BLaER1 treated with 17β-estradiol and CSF1 and Interleukin-3, amounts not matched to agents 10 nM and 100 nM (cell line): ENCODE results near the gene NEK6.

Source experiments
- H3K27ac ChIP-seq, 11 experiments: shearing (Covaris generic); formaldehyde crosslinking; 2 replicates each; pipeline ENCODE4 v1.8.1; 2022
- H3K27me3 ChIP-seq, 11 experiments: shearing (Covaris generic); formaldehyde crosslinking; 2 replicates each; pipeline ENCODE4 v1.8.1; 2022
- H3K36me3 ChIP-seq, 11 experiments: shearing (Covaris generic); formaldehyde crosslinking; 2 replicates each; pipeline ENCODE4 v1.8.1; 2022
- H3K4me1 ChIP-seq, 10 experiments: shearing (Covaris generic); formaldehyde crosslinking; 2 replicates each; pipeline ENCODE4 v1.8.1; 2022
- H3K4me2 ChIP-seq, 11 experiments: shearing (Covaris generic); formaldehyde crosslinking; 2 replicates each; pipeline ENCODE4 v1.8.1; 2022
- H3K4me3 ChIP-seq, 10 experiments: shearing (Covaris generic); formaldehyde crosslinking; 2 replicates each; pipeline ENCODE4 v1.8.1; 2022
- H3K9ac ChIP-seq, 11 experiments: shearing (Covaris generic); formaldehyde crosslinking; 2 replicates each; pipeline ENCODE4 v1.8.1; 2022
- H3K9me3 ChIP-seq, 11 experiments: shearing (Covaris generic); formaldehyde crosslinking; replicated peaks in 1 of 11; 2 replicates each; pipeline ENCODE4 v1.8.1; 2022
- H4K20me1 ChIP-seq, 11 experiments: shearing (Covaris generic); formaldehyde crosslinking; 2 replicates each; pipeline ENCODE4 v1.8.1; 2022
- Cebpa-rat ChIP-seq, 11 experiments: shearing (Covaris generic); IDR thresholded peaks; 2 replicates each; pipeline ENCODE4 v1.8.1; 2022

Gene NEK6

DNA sequence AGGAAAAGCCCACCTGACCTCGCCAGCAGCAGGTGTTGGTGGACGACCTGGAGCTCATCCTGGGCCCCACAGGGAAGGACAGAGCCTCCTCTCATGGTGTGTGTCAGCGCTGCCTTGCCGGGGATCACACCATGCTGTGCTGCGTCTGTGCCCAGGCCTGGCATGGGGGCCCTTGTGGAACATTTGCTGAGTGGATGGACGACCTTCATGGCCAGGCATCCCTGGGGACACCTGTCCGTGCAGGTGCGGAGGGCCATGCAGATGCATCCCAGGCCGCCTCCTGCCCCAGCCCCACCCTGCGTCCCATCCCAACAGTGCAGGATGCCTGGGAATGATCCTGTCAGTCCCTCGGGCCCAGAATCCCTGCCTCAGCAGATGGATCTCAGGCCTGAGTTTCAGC is 73.8 kb downstream of the NEK6 start:
- H3K36me3 ChIP-seq: peaks cover 53 to 100% (median 94%) of the 10 kb centered on the region in 11 experiments
- no peaks in the 10 kb centered on the region for H3K27me3 ChIP-seq
- H3K4me3 ChIP-seq: no peak overlapping the region
- H4K20me1 ChIP-seq: peaks cover 0 to 49% (median 24%) of the 10 kb centered on the region in 11 experiments; a peak in 17 of 22 replicates
- no peak overlapping the region; a peak in 1 of 22 replicates for H3K9ac ChIP-seq
- H3K4me1 ChIP-seq: peaks cover 0 to 13% (median 4%) of the 10 kb centered on the region in 10 experiments; a peak in 15 of 20 replicates
- no peak overlapping the region for H3K27ac ChIP-seq
- no peak for TF ChIP-seq Cebpa-rat (IDR thresholded peaks at IDR 0.05)
- H3K9me3 ChIP-seq: no peaks in the 10 kb centered on the region; a peak in 1 of 22 replicates
- no peak overlapping the region for H3K4me2 ChIP-seq

GRCh38 chr9:124332361-124333202 is 74.8 kb downstream of the NEK6 start:
- Histone ChIP-seq H3K4me1 (peaks cover 0 to 3% (median 0%) of the 10 kb centered on the region in 10 experiments; a peak in 2 of 20 replicates), H3K9me3 (peaks cover 6 to 10% (median 8%) of the 10 kb centered on the region in 11 experiments; a peak in 18 of 22 replicates), H3K27me3 (no peaks in the 10 kb centered on the region), H3K9ac (no peak overlapping the region), H3K4me3 (no peak overlapping the region), H3K4me2 (no peak overlapping the region), H4K20me1 (peaks cover 0 to 41% (median 15%) of the 10 kb centered on the region in 11 experiments; a peak in 15 of 22 replicates), H3K27ac (no peak overlapping the region), H3K36me3 (peaks cover 54 to 100% (median 94%) of the 10 kb centered on the region in 11 experiments)
- no peak for TF ChIP-seq Cebpa-rat (IDR thresholded peaks at IDR 0.05)

DNA sequence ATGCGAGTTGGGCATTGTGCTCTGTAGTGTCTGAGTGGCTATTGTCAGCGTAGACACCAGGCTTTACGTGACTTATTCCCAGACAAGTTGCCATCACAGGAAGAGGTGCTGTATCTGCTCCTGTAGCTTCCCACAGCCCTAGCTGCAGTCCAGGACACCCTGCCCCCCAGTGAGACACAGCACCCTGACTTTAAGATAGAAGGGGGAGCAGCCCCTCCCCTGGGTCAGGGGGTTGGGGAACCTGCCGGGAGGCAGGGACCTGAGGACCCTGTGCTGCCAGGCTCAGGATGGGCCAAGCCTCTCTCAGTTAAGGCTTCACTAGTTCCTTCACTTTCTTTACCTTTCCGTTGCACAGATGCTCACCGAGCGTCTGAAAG is 75.4 kb downstream of the NEK6 start:
- no peak overlapping the region for H3K27ac ChIP-seq
- H3K36me3 ChIP-seq: peaks cover 58 to 100% (median 94%) of the 10 kb centered on the region in 11 experiments
- H3K9ac ChIP-seq: no peak overlapping the region
- H3K4me2 ChIP-seq: no peak overlapping the region
- H3K27me3 ChIP-seq: no peaks in the 10 kb centered on the region
- peaks cover 0 to 38% (median 15%) of the 10 kb centered on the region in 11 experiments; a peak in 14 of 22 replicates for H4K20me1 ChIP-seq
- no peak overlapping the region for H3K4me3 ChIP-seq
- H3K4me1 ChIP-seq: no peaks in the 10 kb centered on the region
- H3K9me3 ChIP-seq: peaks cover 7 to 15% (median 11%) of the 10 kb centered on the region in 11 experiments; a peak in 18 of 22 replicates
- TF ChIP-seq Cebpa-rat (IDR thresholded peaks at IDR 0.05): no peak

GRCh38 chr9:124334568-124335319 is 77.0 kb downstream of the NEK6 start:
- no peak for TF ChIP-seq Cebpa-rat (IDR thresholded peaks at IDR 0.05)
- Histone ChIP-seq H3K9me3 (peaks cover 7 to 17% (median 11%) of the 10 kb centered on the region in 11 experiments; a peak in 18 of 22 replicates), H3K9ac (no peak overlapping the region), H3K4me2 (no peak overlapping the region), H4K20me1 (peaks cover 3 to 34% (median 14%) of the 10 kb centered on the region in 11 experiments; a peak in 13 of 22 replicates), H3K4me3 (no peak overlapping the region), H3K36me3 (peaks cover 51 to 100% (median 89%) of the 10 kb centered on the region in 11 experiments), H3K27me3 (no peaks in the 10 kb centered on the region), H3K27ac (no peak overlapping the region), H3K4me1 (no peaks in the 10 kb centered on the region)

GRCh38 chr9:124335320-124335707 is 77.6 kb downstream of the NEK6 start:
- no peak overlapping the region for H3K4me2 ChIP-seq
- H3K36me3 ChIP-seq: peaks cover 52 to 100% (median 88%) of the 10 kb centered on the region in 11 experiments
- no peak for TF ChIP-seq Cebpa-rat (IDR thresholded peaks at IDR 0.05)
- H3K27me3 ChIP-seq: no peaks in the 10 kb centered on the region
- H3K27ac ChIP-seq: no peak overlapping the region
- H3K4me3 ChIP-seq: no peak overlapping the region
- peaks cover 3 to 35% (median 11%) of the 10 kb centered on the region in 11 experiments; a peak in 13 of 22 replicates for H4K20me1 ChIP-seq
- H3K9me3 ChIP-seq: peaks cover 7 to 17% (median 11%) of the 10 kb centered on the region in 11 experiments; a peak in 18 of 22 replicates
- H3K9ac ChIP-seq: no peak overlapping the region
- no peaks in the 10 kb centered on the region for H3K4me1 ChIP-seq

- no peak overlapping the region for H3K4me2 ChIP-seq
- H3K4me1 ChIP-seq: peaks cover 9 to 15% (median 12%) of the 10 kb centered on the region in 10 experiments
- H3K27me3 ChIP-seq: no peaks in the 10 kb centered on the region
- no peak for TF ChIP-seq Cebpa-rat (IDR thresholded peaks at IDR 0.05)
- H4K20me1 ChIP-seq: peaks cover 6 to 37% (median 11%) of the 10 kb centered on the region in 11 experiments; a peak in 15 of 22 replicates
- no peak overlapping the region for H3K27ac ChIP-seq
- no peak overlapping the region for H3K4me3 ChIP-seq
- H3K36me3 ChIP-seq: peaks cover 45 to 88% (median 74%) of the 10 kb centered on the region in 11 experiments
- H3K9me3 ChIP-seq: peaks cover 7 to 17% (median 11%) of the 10 kb centered on the region in 11 experiments; a peak in 18 of 22 replicates
- no peak overlapping the region for H3K9ac ChIP-seq
Observed at GRCh38 chr9:124337562-124337961, 79.8 kb downstream of the NEK6 start.

DNA sequence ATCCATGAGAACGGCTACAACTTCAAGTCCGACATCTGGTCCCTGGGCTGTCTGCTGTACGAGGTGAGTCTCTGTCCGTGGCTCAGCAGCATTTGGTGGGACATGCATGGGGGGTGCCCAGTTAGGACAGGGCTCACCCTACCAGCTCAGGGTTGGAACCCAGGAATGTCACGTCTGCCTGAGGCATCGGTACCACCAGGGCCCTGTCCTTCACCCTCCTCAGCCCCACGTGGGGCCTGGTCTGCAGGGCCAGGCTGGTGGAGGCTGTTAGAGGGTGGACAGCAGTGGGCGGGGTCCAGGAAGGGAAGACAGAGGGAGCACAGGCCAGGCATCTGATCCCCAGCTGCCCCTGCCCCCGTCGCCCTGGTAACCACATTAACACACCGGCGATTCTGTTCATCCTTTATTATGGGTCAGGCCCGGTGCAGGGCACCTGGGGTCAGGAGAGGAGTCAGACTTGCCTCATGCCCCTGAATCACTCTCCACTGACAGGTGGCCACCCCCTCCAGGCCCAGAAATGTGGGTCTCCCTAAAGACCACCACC is 81.9 kb downstream of the NEK6 start:
- peaks cover 23 to 31% (median 28%) of the 10 kb centered on the region in 10 experiments for H3K4me1 ChIP-seq
- H3K4me2 ChIP-seq: no peak overlapping the region
- peak overlapping the region in 1 of 11 experiments; percentile 15; a peak in 1 of 22 replicates for H3K9ac ChIP-seq
- H3K36me3 ChIP-seq: peaks cover 41 to 77% (median 64%) of the 10 kb centered on the region in 11 experiments
- H3K27ac ChIP-seq: no peak overlapping the region
- H4K20me1 ChIP-seq: peaks cover 19 to 55% (median 30%) of the 10 kb centered on the region in 11 experiments; a peak in 19 of 22 replicates
- H3K27me3 ChIP-seq: no peaks in the 10 kb centered on the region
- TF ChIP-seq Cebpa-rat (IDR thresholded peaks at IDR 0.05): no peak
- H3K4me3 ChIP-seq: no peak overlapping the region
- peaks cover 7 to 17% (median 11%) of the 10 kb centered on the region in 11 experiments; a peak in 18 of 22 replicates for H3K9me3 ChIP-seq

GRCh38 chr9:124340219-124341069 is 82.7 kb downstream of the NEK6 start:
- peaks cover 25 to 59% (median 37%) of the 10 kb centered on the region in 11 experiments; a peak in 19 of 22 replicates for H4K20me1 ChIP-seq
- peaks cover 7 to 17% (median 11%) of the 10 kb centered on the region in 11 experiments; a peak in 18 of 22 replicates for H3K9me3 ChIP-seq
- peaks cover 23 to 31% (median 28%) of the 10 kb centered on the region in 10 experiments for H3K4me1 ChIP-seq
- H3K9ac ChIP-seq: peak overlapping the region in 1 of 11 experiments; percentile 15; a peak in 1 of 22 replicates
- H3K4me2 ChIP-seq: no peak overlapping the region
- peaks cover 41 to 77% (median 64%) of the 10 kb centered on the region in 11 experiments for H3K36me3 ChIP-seq
- no peaks in the 10 kb centered on the region for H3K27me3 ChIP-seq
- H3K4me3 ChIP-seq: no peak overlapping the region
- no peak overlapping the region for H3K27ac ChIP-seq
- no peak for TF ChIP-seq Cebpa-rat (IDR thresholded peaks at IDR 0.05)
